Caco-2 (cell line): ENCODE data around the gene CDC14B. TPM values are rescaled to one million over a fixed set of nuclear protein-coding genes. Genes with fewer than 3 reads are reported as not detected.
"Not testable (repeated sequence)": the region's sequence is repeated elsewhere in the genome, so short reads cannot be mapped to it uniquely, and the experiment has no call there.

ENCODE experiments used
- BruUV-seq: library from RNA; stranded (reverse); fragments of 400-500 nt; replicated peaks from 2 replicates; lab custom pipeline; 2021; lab: Mats Ljungman, UMichigan
- CTCF ChIA-PET: fragments of 300-600 bp; sonication (Branson Sonifier 250); formaldehyde crosslinking; loops from one replicate; lab custom pipeline; 2022; ENCODE audit warnings: antibody characterized with exemption; lab: Charles Lee
- POLR2A ChIA-PET: fragments of 300-600 bp; sonication (Branson Sonifier 250); formaldehyde crosslinking; loops from one replicate; lab custom pipeline; 2022; ENCODE audit warnings: antibody characterized with exemption; lab: Charles Lee
- DNase-seq, 2 experiments: peaks; one replicate each; pipeline versions ENCODE4 v3.0.0 to v3.0.0-alpha.2; 2020 to 2022
- H3K27me3 ChIP-seq: replicated peaks from 2 replicates; pipeline ENCODE4 v1.6.0; 2011; ENCODE audit warnings: low read length; ENCODE audit not compliant: control insufficient read depth, insufficient read depth
- H3K36me3 ChIP-seq: 2 replicates; pipeline ENCODE4 v1.5.1; 2011; ENCODE audit warnings: low read length; ENCODE audit not compliant: control insufficient read depth, insufficient read depth
- H3K4me1 ChIP-seq: fragments of 250-450 bp; sonication (Bioruptor Pico); 2 replicates; pipeline ENCODE4 v1.5.1; 2020; ENCODE audit warnings: mild to moderate bottlenecking
- H3K4me3 ChIP-seq: 2 replicates; pipeline ENCODE4 v1.5.1; 2011; ENCODE audit warnings: low read depth, mild to moderate bottlenecking, control low read depth, low read length
- H3K9me3 ChIP-seq: fragments of 250-450 bp; sonication (Bioruptor Pico); 2 replicates; pipeline ENCODE4 v1.5.1; 2020; ENCODE audit warnings: mild to moderate bottlenecking, moderate library complexity
- H3K27ac Mint-ChIP-seq: one replicate; pipeline ENCODE4 v1.8.0; 2022; ENCODE audit warnings: mixed read lengths; ENCODE audit not compliant: unreplicated experiment
- H3K27me3 Mint-ChIP-seq: one replicate; pipeline ENCODE4 v1.8.0; 2022; ENCODE audit warnings: mixed read lengths; ENCODE audit not compliant: insufficient read depth, unreplicated experiment
- H3K36me3 Mint-ChIP-seq: one replicate; pipeline ENCODE4 v1.8.0; 2022; ENCODE audit warnings: mild to moderate bottlenecking, mixed read lengths; ENCODE audit not compliant: insufficient read depth, unreplicated experiment
- H3K4me1 Mint-ChIP-seq: one replicate; pipeline ENCODE4 v1.8.0; 2022; ENCODE audit warnings: low read depth, mixed read lengths; ENCODE audit not compliant: unreplicated experiment
- H3K4me3 Mint-ChIP-seq: one replicate; pipeline ENCODE4 v1.8.0; 2022; ENCODE audit warnings: mild to moderate bottlenecking, moderate library complexity, mixed read lengths; ENCODE audit not compliant: unreplicated experiment
- H3K9me3 Mint-ChIP-seq: one replicate; pipeline ENCODE4 v1.8.0; 2022; ENCODE audit warnings: mixed read lengths; ENCODE audit not compliant: unreplicated experiment
- CTCF ChIP-seq, 2 experiments: fragments of 200-600 bp in 1 of 2; IDR thresholded peaks; 1 replicate in 1 of 2; 2 replicates in 1 of 2; pipeline versions ENCODE4 v1.5.1 to v1.8.0; 2011 to 2022; ENCODE audit warnings: antibody characterized with exemption in 1 of 2, control low read depth in 1 of 2, inconsistent platforms in 1 of 2, low read depth in 1 of 2, low read length in 1 of 2, mild to moderate bottlenecking in 1 of 2, moderate library complexity in 1 of 2; ENCODE audit not compliant: insufficient read depth in 1 of 2, severe bottlenecking in 1 of 2, unreplicated experiment in 1 of 2
- intact Hi-C: fragments of 100-400 bp; cut with micrococcal nuclease; formaldehyde crosslinking; loops from one replicate; pipeline ENCODE4 v1.10.0; 2022; ENCODE audit not compliant: unreplicated experiment
- total RNA-seq: library from RNA; stranded (reverse); gene quantifications from 2 replicates; pipeline ENCODE4 v1.2.3, GENCODE V29; 2022

Gene CDC14B
- total RNA-seq, 1 experiment from 2014 or later = 81.4 TPM

GRCh38 chr9:96667363-96667728 lies 47.7 kb upstream of the CDC14B start:
- no peak for TF ChIP-seq CTCF (IDR thresholded peaks at IDR 0.05; ENCODE audit: insufficient read depth in 1 of 2, low read depth in 1 of 2, low read length in 1 of 2, severe bottlenecking in 1 of 2, unreplicated experiment in 1 of 2)
- ChIA-PET CTCF (interaction anchor here (0.6 to 2.1 kb wide), 5 partner anchors 218 to 308 kb away, joined by 3 to 16 read pairs (median 3); partner anchors contain the start of gene HABP4), POLR2A (no interaction called here)
- H3K4me3 ChIP-seq = no peak overlapping the region
- DNase-seq = no peak
- H3K27me3 ChIP-seq = no peaks in the 10 kb centered on the region
- no TSS peak for BruUV-seq
- Mint-ChIP-seq H3K4me1 (peaks cover 6% of the 10 kb centered on the region), H3K4me3 (no peak overlapping the region), H3K27ac (no peak overlapping the region), H3K9me3 (peaks cover 14% of the 10 kb centered on the region), H3K36me3 (peaks cover 4% of the 10 kb centered on the region), H3K27me3 (no peaks in the 10 kb centered on the region)
- intact Hi-C loops = loop anchor here (5.0 kb wide), 1 partner anchor 340 kb away; no protein-coding TSS in a partner anchor
- no peaks in the 10 kb centered on the region for H3K9me3 ChIP-seq
- H3K4me1 ChIP-seq = no peaks in the 10 kb centered on the region
- no peaks in the 10 kb centered on the region for H3K36me3 ChIP-seq

- intact Hi-C loops = loop anchor here (1.0 to 5.0 kb wide), 2 partner anchors 225 to 340 kb away; no protein-coding TSS in a partner anchor
- H3K27ac Mint-ChIP-seq, H3K4me3 ChIP-seq, H3K4me3 Mint-ChIP-seq, H3K36me3 ChIP-seq, H3K27me3 ChIP-seq, H3K9me3 Mint-ChIP-seq, POLR2A ChIA-PET, H3K36me3 Mint-ChIP-seq, H3K4me1 ChIP-seq, H3K9me3 ChIP-seq, H3K4me1 Mint-ChIP-seq, H3K27me3 Mint-ChIP-seq, BruUV-seq: not testable (repeated sequence)
- CTCF ChIA-PET = interaction anchor here (0.6 to 2.1 kb wide), 8 partner anchors 154 to 434 kb away, joined by 3 to 16 read pairs (median 3); partner anchors contain the start of gene HABP4
- peak; percentile 42 to 45 for DNase-seq
- peak; percentile 55 to 83 for TF ChIP-seq CTCF (IDR thresholded peaks at IDR 0.05; ENCODE audit: insufficient read depth in 1 of 2, low read depth in 1 of 2, low read length in 1 of 2, severe bottlenecking in 1 of 2, unreplicated experiment in 1 of 2)
Measured at GRCh38 chr9:96666653-96667362, 47.2 kb upstream of the CDC14B start.

GRCh38 chr9:96665789-96666188 lies 46.1 kb upstream of the CDC14B start:
- Histone ChIP-seq H3K36me3 (no peaks in the 10 kb centered on the region), H3K27me3 (no peaks in the 10 kb centered on the region), H3K9me3 (no peaks in the 10 kb centered on the region), H3K4me1 (peaks cover 10% of the 10 kb centered on the region), H3K4me3 (no peak overlapping the region)
- Mint-ChIP-seq H3K9me3 (peaks cover 6% of the 10 kb centered on the region), H3K27ac (peak overlapping the region; percentile 55), H3K27me3 (no peaks in the 10 kb centered on the region), H3K4me3 (no peak overlapping the region), H3K36me3 (peaks cover 4% of the 10 kb centered on the region), H3K4me1 (peaks cover 9% of the 10 kb centered on the region)
- no peak for DNase-seq
- intact Hi-C loops = loop anchor here (1.0 to 5.0 kb wide), 2 partner anchors 223 to 338 kb away; no protein-coding TSS in a partner anchor
- ChIA-PET CTCF (no interaction called here), POLR2A (no interaction called here)
- no TSS peak for BruUV-seq
- no peak for TF ChIP-seq CTCF (IDR thresholded peaks at IDR 0.05; ENCODE audit: insufficient read depth in 1 of 2, low read depth in 1 of 2, low read length in 1 of 2, severe bottlenecking in 1 of 2, unreplicated experiment in 1 of 2)
